Osteoblast (primary cell): ENCODE results near the gene NACC2. TPM values are rescaled to one million over a fixed set of nuclear protein-coding genes. Genes with fewer than 3 reads are reported as not detected.

Experiments used
- DNase-seq: peaks from one replicate; pipeline ENCODE4 v3.0.0; 2011; ENCODE audit warnings: low spot score, mixed read lengths; ENCODE audit not compliant: insufficient read length; ENCODE audit errors: missing footprints
- H2AFZ ChIP-seq: 2 replicates; pipeline ENCODE4 v1.6.0; 2011; ENCODE audit warnings: mild to moderate bottlenecking, low read length
- H3K27ac ChIP-seq: 2 replicates; pipeline ENCODE4 v1.5.1; 2011; ENCODE audit warnings: mild to moderate bottlenecking, low read depth, low read length, moderate library complexity
- H3K27me3 ChIP-seq: 2 replicates; pipeline ENCODE4 v1.6.0; 2012; ENCODE audit warnings: mild to moderate bottlenecking, control low read depth, inconsistent platforms, low read length, moderate library complexity; ENCODE audit not compliant: insufficient read depth
- H3K36me3 ChIP-seq: 2 replicates; pipeline ENCODE4 v1.5.1; 2011; ENCODE audit warnings: mild to moderate bottlenecking, low read length, control low read depth, moderate library complexity; ENCODE audit not compliant: insufficient read depth
- H3K4me1 ChIP-seq: 2 replicates; pipeline ENCODE4 v1.5.1; 2011; ENCODE audit warnings: mild to moderate bottlenecking, low read length, control low read depth, moderate library complexity; ENCODE audit not compliant: insufficient read depth
- H3K4me2 ChIP-seq: 2 replicates; pipeline ENCODE4 v1.6.0; 2011; ENCODE audit warnings: mild to moderate bottlenecking, low read length; ENCODE audit not compliant: insufficient read depth
- H3K4me3 ChIP-seq: fragments of 200-600 bp; sonication (generic); 3 replicates; pipeline ENCODE4 v1.5.1; 2012; ENCODE audit warnings: mild to moderate bottlenecking, low read length, inconsistent platforms; ENCODE audit not compliant: insufficient read depth
- H3K79me2 ChIP-seq: 2 replicates; pipeline ENCODE4 v1.6.0; 2012; ENCODE audit warnings: mild to moderate bottlenecking, low read length, control low read depth, inconsistent platforms; ENCODE audit not compliant: insufficient read depth
- H3K9me3 ChIP-seq: 2 replicates; pipeline ENCODE4 v1.5.1; 2011; ENCODE audit warnings: low read depth, low read length, control low read depth
- H4K20me1 ChIP-seq: 2 replicates; pipeline ENCODE4 v1.6.0; 2012; ENCODE audit warnings: mild to moderate bottlenecking, low read length, control low read depth; ENCODE audit not compliant: insufficient read depth
- CTCF ChIP-seq: IDR thresholded peaks from 2 replicates; pipeline ENCODE4 v1.5.1; 2011; ENCODE audit warnings: mild to moderate bottlenecking, low read depth, low read length, moderate library complexity; ENCODE audit errors: extremely low read depth
- total RNA-seq: library from RNA; depleted of rRNA; stranded (reverse); fragments of >200 nt; gene quantifications from 2 replicates; pipeline ENCODE4 v1.2.3, GENCODE V29; 2012

NACC2 gene
- total RNA-seq, 1 donor: 32.9 TPM

GRCh38 chr9:136131629-136132511, 36.8 kb upstream of the NACC2 start:
- Histone ChIP-seq H2AFZ (no peak overlapping the region), H3K4me2 (no peak overlapping the region), H3K27me3 (peaks cover 74% of the 10 kb centered on the region), H4K20me1 (no peaks in the 10 kb centered on the region), H3K79me2 (no peaks in the 10 kb centered on the region), H3K4me3 (no peak overlapping the region), H3K4me1 (no peaks in the 10 kb centered on the region), H3K27ac (no peak overlapping the region), H3K9me3 (no peaks in the 10 kb centered on the region), H3K36me3 (no peaks in the 10 kb centered on the region)
- DNase-seq: no peak
- no peak for TF ChIP-seq CTCF

DNA sequence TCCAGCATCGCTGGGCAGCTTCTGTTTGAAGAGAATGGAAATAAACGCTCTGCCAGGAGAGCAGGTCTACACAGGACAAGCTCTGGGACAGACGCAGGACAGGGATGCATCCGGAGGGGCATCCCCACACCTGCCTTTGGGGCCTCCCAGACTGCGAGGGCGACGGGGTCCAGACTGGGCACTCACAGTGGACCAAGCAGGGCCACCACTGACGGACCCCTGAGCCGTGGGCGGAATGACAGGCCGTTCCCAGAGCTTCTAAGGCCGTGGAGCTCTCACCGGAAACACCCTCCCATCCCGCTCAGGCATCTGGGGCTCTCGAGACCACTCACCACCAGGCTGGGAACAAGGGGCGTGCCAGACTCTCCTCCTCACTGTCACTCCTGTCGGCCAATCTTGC, 34.1 kb upstream of the NACC2 start:
- Histone ChIP-seq H2AFZ (no peak overlapping the region), H3K27me3 (peaks cover 65% of the 10 kb centered on the region), H3K4me2 (no peak overlapping the region), H3K4me1 (no peaks in the 10 kb centered on the region), H4K20me1 (no peaks in the 10 kb centered on the region), H3K27ac (no peak overlapping the region), H3K4me3 (no peak overlapping the region), H3K9me3 (no peaks in the 10 kb centered on the region), H3K36me3 (no peaks in the 10 kb centered on the region), H3K79me2 (no peaks in the 10 kb centered on the region)
- TF ChIP-seq CTCF: no peak
- no peak for DNase-seq

GRCh38 chr9:136128436-136128835, 33.3 kb upstream of the NACC2 start:
- Histone ChIP-seq H3K27ac (no peak overlapping the region), H3K79me2 (no peaks in the 10 kb centered on the region), H2AFZ (no peak overlapping the region), H3K27me3 (peaks cover 62% of the 10 kb centered on the region), H4K20me1 (no peaks in the 10 kb centered on the region), H3K4me3 (no peak overlapping the region), H3K9me3 (no peaks in the 10 kb centered on the region), H3K4me2 (no peak overlapping the region), H3K4me1 (no peaks in the 10 kb centered on the region), H3K36me3 (no peaks in the 10 kb centered on the region)
- no peak for TF ChIP-seq CTCF
- no peak for DNase-seq

DNA sequence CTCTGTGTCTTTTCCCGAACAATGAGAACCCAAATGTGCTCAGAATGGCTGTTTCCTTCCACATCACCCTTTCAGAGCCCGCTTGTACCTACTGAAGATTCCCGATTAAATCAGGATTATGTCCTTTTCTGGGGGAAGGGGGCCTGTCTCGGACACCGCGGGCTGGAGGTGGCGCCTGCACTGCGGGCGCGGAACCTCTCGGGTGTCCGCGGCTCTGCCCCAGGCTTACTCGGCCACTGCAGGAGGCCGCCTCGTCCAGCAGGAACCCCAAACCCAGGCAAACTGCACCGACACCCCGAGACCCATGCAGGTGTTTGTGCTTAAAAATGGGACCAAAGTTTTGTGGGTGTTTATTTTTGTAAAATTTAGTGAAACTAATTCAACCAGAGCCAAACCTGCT, 32.2 kb upstream of the NACC2 start:
- Histone ChIP-seq H3K27me3 (peaks cover 54% of the 10 kb centered on the region), H3K79me2 (no peaks in the 10 kb centered on the region), H3K27ac (no peak overlapping the region), H4K20me1 (no peaks in the 10 kb centered on the region), H2AFZ (no peak overlapping the region), H3K9me3 (no peaks in the 10 kb centered on the region), H3K4me3 (no peak overlapping the region), H3K4me1 (peaks cover 3% of the 10 kb centered on the region), H3K36me3 (no peaks in the 10 kb centered on the region), H3K4me2 (no peak overlapping the region)
- no peak for DNase-seq
- no peak for TF ChIP-seq CTCF
